Measurements from ENCODE around the gene HIVEP3. TPM values are rescaled to one million over a fixed set of nuclear protein-coding genes. Genes with fewer than 3 reads are reported as not detected.

Gene HIVEP3
- polyA plus RNA-seq, 1 of the 3 experiments (the other 2 are of a cell fraction): 6.4 TPM

DNA sequence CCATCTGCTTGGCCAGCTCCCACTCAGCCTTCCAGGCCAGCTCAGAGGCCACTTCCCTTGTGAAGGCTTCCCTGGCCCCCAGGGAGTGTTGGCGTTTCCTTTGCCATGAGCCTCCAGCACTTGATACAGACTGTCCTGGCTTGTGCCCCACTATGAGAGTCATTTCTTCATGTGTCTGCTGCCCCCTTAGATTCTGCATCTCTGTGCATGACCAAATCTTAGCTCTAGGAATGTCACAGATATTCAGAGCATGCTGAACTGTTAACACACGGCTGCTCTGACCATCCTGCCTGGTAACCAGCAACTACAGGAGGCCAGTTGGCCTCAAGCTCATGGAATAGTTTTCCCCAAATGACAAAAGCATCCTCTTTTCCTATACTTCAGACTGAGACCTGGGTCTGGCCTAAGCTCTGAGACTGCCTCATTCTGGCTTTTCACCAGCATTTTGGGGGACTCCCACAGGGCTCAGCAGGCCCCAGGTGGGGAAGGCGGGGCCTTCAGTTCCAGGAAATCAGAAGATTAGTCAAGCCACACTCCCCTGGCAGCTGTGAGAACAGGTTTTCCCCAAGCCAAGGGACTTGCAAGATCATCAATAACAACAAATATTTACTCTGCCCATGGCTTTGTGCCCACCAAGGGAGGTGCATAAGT is 251.6 kb downstream of the HIVEP3 start:
- ChIA-PET POLR2A (no interaction called here), CTCF (interaction anchor here (0.8 to 1.3 kb wide), 2 partner anchors 15 to 30 kb away, joined by 3 to 5 read pairs; no protein-coding TSS in a partner anchor)
- TF ChIP-seq, protein P1, sequence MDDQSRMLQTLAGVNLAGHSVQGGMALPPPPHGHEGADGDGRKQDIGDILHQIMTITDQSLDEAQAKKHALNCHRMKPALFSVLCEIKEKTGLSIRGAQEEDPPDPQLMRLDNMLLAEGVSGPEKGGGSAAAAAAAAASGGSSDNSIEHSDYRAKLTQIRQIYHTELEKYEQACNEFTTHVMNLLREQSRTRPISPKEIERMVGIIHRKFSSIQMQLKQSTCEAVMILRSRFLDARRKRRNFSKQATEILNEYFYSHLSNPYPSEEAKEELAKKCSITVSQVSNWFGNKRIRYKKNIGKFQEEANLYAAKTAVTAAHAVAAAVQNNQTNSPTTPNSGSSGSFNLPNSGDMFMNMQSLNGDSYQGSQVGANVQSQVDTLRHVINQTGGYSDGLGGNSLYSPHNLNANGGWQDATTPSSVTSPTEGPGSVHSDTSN (IDR thresholded peaks at IDR 0.05): no peak
- TF ChIP-seq MEF2A (IDR thresholded peaks at IDR 0.05; ENCODE audit: borderline replicate concordance, low read depth) (no peak), JUND (IDR thresholded peaks at IDR 0.05) (no peak), RCOR1 (IDR thresholded peaks at IDR 0.05; ENCODE audit: low read length) (no peak), CHD2 (IDR thresholded peaks at IDR 0.05; ENCODE audit: low read length, partially characterized antibody) (no peak), EZH2phosphoT487 (IDR thresholded peaks at IDR 0.05; ENCODE audit: borderline replicate concordance, low read depth) (no peak), GATA2 (CRISPR knock-in tag; IDR thresholded peaks at IDR 0.05) (no peak), YY1 (IDR thresholded peaks at IDR 0.05; ENCODE audit: low read depth) (no peak), FOXM1 (IDR thresholded peaks at IDR 0.05; ENCODE audit: low read depth) (no peak), SIN3A (IDR thresholded peaks at IDR 0.05; ENCODE audit: borderline replicate concordance, low read depth, low read length) (no peak), FOXJ3 (CRISPR knock-in tag; IDR thresholded peaks at IDR 0.05) (no peak), POLR2AphosphoS5 (IDR thresholded peaks at IDR 0.05; ENCODE audit: low read depth, low read length) (no peak), MXI1 (IDR thresholded peaks at IDR 0.05; ENCODE audit: low read depth, low read length) (no peak), TEAD4 (IDR thresholded peaks at IDR 0.05; ENCODE audit: borderline replicate concordance, insufficient read depth) (no peak), TCF12 (IDR thresholded peaks at IDR 0.05) (no peak), MAX (IDR thresholded peaks at IDR 0.05; ENCODE audit: low read depth) (no peak), GABPA (IDR thresholded peaks at IDR 0.05; ENCODE audit: low read depth) (no peak)
- TF ChIP-seq, protein P2, sequence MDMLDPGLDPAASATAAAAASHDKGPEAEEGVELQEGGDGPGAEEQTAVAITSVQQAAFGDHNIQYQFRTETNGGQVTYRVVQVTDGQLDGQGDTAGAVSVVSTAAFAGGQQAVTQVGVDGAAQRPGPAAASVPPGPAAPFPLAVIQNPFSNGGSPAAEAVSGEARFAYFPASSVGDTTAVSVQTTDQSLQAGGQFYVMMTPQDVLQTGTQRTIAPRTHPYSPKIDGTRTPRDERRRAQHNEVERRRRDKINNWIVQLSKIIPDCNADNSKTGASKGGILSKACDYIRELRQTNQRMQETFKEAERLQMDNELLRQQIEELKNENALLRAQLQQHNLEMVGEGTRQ (IDR thresholded peaks at IDR 0.05; ENCODE audit: borderline replicate concordance, low read depth, low read length): no peak
- TF ChIP-seq, protein P3, sequence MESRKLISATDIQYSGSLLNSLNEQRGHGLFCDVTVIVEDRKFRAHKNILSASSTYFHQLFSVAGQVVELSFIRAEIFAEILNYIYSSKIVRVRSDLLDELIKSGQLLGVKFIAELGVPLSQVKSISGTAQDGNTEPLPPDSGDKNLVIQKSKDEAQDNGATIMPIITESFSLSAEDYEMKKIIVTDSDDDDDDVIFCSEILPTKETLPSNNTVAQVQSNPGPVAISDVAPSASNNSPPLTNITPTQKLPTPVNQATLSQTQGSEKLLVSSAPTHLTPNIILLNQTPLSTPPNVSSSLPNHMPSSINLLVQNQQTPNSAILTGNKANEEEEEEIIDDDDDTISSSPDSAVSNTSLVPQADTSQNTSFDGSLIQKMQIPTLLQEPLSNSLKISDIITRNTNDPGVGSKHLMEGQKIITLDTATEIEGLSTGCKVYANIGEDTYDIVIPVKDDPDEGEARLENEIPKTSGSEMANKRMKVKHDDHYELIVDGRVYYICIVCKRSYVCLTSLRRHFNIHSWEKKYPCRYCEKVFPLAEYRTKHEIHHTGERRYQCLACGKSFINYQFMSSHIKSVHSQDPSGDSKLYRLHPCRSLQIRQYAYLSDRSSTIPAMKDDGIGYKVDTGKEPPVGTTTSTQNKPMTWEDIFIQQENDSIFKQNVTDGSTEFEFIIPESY (IDR thresholded peaks at IDR 0.05; ENCODE audit: borderline replicate concordance, low read depth): no peak
- TF ChIP-seq, protein P4, sequence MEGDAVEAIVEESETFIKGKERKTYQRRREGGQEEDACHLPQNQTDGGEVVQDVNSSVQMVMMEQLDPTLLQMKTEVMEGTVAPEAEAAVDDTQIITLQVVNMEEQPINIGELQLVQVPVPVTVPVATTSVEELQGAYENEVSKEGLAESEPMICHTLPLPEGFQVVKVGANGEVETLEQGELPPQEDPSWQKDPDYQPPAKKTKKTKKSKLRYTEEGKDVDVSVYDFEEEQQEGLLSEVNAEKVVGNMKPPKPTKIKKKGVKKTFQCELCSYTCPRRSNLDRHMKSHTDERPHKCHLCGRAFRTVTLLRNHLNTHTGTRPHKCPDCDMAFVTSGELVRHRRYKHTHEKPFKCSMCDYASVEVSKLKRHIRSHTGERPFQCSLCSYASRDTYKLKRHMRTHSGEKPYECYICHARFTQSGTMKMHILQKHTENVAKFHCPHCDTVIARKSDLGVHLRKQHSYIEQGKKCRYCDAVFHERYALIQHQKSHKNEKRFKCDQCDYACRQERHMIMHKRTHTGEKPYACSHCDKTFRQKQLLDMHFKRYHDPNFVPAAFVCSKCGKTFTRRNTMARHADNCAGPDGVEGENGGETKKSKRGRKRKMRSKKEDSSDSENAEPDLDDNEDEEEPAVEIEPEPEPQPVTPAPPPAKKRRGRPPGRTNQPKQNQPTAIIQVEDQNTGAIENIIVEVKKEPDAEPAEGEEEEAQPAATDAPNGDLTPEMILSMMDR (IDR thresholded peaks at IDR 0.05): no peak
- peaks cover under 1 to 17% of the 10 kb centered on the region in 2 experiments; a peak in 2 of 4 replicates for H3K4me1 ChIP-seq (ENCODE audit: control insufficient read depth in 1 of 2, insufficient read depth in 2 of 2, low read depth in 1 of 2, low read length in 1 of 2)
- no peaks in the 10 kb centered on the region for H3K79me2 ChIP-seq (ENCODE audit: insufficient read depth)
- no peaks in the 10 kb centered on the region for H3K27me3 ChIP-seq (ENCODE audit: insufficient read depth)
- H3K36me3 ChIP-seq (replicated peaks in 1 of 2; ENCODE audit: control insufficient read depth in 1 of 2, insufficient read depth in 2 of 2, low read length in 1 of 2): no peaks in the 10 kb centered on the region
- no peak overlapping the region for H3K27ac ChIP-seq (ENCODE audit: low read depth in 2 of 2, low read length in 1 of 2)
- no peak overlapping the region for H3K9ac ChIP-seq
- no peaks in the 10 kb centered on the region for H3K9me3 ChIP-seq
- no peak overlapping the region for H3K4me2 ChIP-seq
- no peaks in the 10 kb centered on the region for H3F3A ChIP-seq (replicated peaks; ENCODE audit: insufficient read depth)
- no peak overlapping the region for H3K4me3 ChIP-seq (ENCODE audit: low read depth in 2 of 2, low read length in 1 of 2)
- DNase-seq: no peak
- no peak overlapping the region for H2AFZ ChIP-seq (ENCODE audit: low read depth)
- WGBS (ENCODE audit: low lambda C conversion rate): 88% methylated on average over 3 of the region's 3 CpGs
- no peaks in the 10 kb centered on the region for H4K20me1 ChIP-seq (ENCODE audit: insufficient read depth)
- no peaks in the 10 kb centered on the region for H3K9me2 ChIP-seq
